A673 (cell line): ENCODE data around the gene CCDC66.

ENCODE experiments used
- CTCF ChIP-seq: fragments of 300-800, 200-600 bp; sonication (generic); conservative IDR thresholded peaks from 2 replicates; pipeline ENCODE4 v1.5.1; 2017; ENCODE audit warnings: low read depth, mild to moderate bottlenecking, antibody characterized with exemption, low read length, moderate library complexity, mixed read lengths
- EZH2 ChIP-seq: fragments of 200-600 bp; sonication (generic); IDR thresholded peaks from 2 replicates; pipeline ENCODE4 v1.6.1; 2017; ENCODE audit warnings: borderline replicate concordance, low read depth, mild to moderate bottlenecking, mixed read lengths, antibody characterized with exemption, low read length; ENCODE audit not compliant: poor library complexity, severe bottlenecking

DNA sequence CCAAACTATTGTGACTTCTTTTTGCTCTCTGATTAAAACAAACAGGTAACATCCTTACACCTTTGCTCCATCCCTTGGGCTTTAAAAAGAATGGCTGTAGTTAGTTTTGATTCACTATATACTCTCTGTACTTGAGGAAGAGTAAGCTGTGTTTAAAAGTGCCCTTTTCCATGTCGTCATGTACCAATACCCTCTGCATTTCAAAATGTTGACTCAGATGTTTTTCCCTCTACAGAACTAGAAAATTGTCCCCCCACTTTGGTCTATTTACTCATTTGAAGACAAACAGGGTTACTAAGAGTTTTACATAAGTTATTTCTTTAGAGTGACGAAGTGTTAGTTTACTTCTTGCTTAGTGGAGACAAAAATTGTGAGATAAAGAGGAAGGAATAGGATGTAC lies 63.4 kb downstream of the CCDC66 start:
- TF ChIP-seq CTCF (no peak), EZH2 (no peak)
